Stimulated activated CD8-positive, alpha-beta memory T cell treated with anti-CD3 and anti-CD28 coated beads, Interleukin-2, amount 100 ng/mL, for 48 hours (primary cell): Measurements from ENCODE around the gene HMX1.

Experiments used
- DNase-seq, 2 donors: peaks; one replicate each; pipeline ENCODE4 v3.0.0-alpha.2; 2020; ENCODE audit warnings: low read depth in 2 of 2

Gene HMX1

DNA sequence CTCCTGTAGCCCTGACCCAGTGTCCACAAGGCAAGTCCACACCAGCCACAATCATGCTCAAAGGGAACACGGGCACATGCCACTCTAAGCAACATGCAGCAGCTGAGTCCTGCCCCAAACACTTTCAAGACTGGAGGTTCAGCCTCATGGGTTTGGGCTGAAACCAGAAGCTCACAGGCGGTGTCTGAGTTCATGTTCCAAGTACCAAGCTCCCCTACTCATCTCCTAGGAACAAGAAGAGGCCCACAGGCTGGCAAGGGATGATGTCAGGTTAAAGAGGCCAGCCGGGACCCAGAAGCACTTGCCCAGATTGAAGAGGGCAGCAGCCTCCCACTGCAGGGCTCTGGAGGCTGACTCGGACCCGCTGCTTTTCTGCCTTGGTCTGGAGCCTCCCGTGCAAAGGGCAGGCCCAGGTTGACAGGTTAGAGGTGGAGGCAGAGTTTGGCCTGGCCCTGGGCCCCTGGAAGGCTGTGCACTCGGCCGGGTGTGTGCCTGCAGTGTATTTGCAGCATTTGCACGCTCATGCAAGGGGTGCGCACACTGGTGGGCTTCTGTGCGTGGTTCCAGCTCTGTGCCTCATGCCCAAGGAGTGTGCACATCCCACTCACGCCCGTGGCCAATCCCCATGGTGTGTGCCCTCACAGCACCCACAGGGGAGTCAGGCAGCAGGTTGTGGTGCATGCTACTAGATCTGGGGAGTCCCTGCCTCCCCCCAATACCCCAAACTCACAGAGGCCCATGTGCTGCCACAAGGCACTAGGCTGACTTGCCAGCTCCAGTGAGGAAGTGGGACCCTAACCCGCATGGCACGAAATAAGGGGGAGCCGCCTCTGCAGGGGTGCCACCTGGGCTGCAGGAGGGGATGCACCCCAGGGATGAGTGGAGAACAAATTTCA, 2.4 kb downstream of the HMX1 start:
- DNase-seq, result no peak

GRCh38 chr4:8868321-8869001, 3.2 kb downstream of the HMX1 start:
- DNase-seq, result no peak

DNA sequence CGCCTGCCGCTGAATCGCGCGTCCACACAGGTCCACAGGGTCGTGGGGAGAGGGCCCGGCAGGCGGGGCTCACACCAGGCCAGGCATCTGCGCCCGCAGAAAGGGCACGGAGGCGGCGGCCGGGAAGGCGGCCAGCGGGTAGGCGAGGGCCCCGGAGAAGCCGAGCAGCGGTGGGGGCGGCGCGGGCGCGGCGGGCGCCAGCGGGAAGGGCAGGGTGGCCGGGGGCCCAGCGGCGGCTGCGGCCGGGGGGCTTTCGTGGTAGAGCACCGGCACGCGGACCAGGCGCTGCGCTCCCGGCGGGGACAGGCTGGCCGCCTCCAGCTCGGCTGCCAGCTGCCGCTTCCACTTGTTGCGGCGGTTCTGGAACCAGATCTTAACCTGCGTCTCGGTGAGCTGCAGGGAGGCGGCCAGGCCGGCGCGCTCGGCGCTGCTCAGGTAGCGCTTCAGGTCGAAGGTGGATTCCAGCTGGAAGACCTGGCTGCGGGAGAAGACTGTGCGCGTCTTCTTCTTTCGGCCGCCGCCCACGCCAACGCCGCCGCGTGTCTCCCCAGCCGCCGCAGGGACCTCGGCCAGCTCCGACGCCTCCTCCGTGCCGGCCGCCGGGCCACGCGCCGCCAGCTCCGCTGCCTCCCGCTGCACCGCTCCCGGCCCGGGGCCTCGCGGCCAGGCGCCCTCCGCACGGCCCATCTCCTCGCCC, 3.9 kb downstream of the HMX1 start:
- DNase-seq, result no peak

GRCh38 chr4:8866828-8867623, 4.6 kb downstream of the HMX1 start:
- no peak for DNase-seq

GRCh38 chr4:8866421-8866820, 5.2 kb downstream of the HMX1 start:
- no peak for DNase-seq

GRCh38 chr4:8865681-8866310, 5.8 kb downstream of the HMX1 start:
- DNase-seq, result no peak

DNA sequence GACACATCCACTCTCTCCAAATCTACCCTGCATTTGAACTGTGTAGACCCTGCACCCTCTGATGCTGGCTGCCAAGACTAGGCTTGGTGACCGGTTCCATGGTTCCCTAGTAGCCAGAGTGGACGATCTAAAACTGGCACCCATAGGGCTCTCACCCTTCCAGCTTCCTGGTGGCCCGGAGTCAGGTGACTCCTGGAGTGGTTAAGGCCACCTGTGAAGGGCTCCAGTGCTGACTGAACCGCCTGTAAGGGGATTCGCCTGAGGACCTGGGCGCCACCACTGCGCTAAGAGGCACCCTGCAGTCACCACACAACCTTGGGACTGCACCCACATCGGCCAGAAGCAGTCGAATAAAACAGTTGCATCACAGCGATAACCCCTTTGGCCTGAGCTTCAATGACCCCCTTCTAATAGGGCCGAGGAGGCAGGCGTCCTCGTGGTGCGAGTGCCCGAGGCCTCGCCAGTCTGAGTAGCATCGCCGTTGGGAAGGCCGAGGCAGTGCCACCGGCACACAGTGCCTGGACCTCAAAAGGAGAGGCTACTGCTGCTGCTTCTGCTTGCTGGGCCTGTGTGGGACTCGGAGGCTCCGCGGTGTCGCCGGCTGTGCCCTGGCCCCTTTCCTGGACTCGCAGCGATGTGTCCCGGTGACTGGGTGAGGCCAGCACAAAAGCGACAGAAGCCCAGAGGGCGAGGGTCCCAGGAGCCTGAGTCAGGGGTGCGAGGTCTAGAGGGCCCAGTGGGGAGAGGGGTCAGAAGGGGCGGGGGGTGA, 6.5 kb downstream of the HMX1 start:
- DNase-seq, result no peak

- DNase-seq, result no peak
These were observed 7.7 kb downstream of the HMX1 start for GRCh38 chr4:8863686-8864682.

GRCh38 chr4:8862800-8863685, 8.6 kb downstream of the HMX1 start:
- no peak for DNase-seq

DNA sequence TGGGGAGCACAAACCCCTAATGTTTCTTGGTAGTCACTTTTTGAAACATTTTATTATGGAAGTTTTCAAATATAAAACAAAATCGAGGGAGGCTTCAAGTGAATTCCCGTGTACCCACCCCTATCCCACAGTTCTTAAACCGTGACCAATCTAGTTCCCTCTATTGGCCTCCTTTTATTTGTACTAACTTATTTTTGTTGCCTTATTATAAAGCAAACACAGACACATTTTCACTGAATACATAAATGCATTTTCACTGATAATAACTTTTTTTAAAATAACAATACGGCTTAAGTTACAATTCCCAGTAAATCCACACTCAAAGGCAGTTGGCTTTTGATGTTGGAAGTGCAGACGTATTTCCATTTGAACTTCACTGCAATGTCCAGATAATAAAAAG, 9.3 kb downstream of the HMX1 start:
- DNase-seq, result no peak

- DNase-seq, result no peak
These were observed 9.9 kb downstream of the HMX1 start for GRCh38 chr4:8861576-8862295.

DNA sequence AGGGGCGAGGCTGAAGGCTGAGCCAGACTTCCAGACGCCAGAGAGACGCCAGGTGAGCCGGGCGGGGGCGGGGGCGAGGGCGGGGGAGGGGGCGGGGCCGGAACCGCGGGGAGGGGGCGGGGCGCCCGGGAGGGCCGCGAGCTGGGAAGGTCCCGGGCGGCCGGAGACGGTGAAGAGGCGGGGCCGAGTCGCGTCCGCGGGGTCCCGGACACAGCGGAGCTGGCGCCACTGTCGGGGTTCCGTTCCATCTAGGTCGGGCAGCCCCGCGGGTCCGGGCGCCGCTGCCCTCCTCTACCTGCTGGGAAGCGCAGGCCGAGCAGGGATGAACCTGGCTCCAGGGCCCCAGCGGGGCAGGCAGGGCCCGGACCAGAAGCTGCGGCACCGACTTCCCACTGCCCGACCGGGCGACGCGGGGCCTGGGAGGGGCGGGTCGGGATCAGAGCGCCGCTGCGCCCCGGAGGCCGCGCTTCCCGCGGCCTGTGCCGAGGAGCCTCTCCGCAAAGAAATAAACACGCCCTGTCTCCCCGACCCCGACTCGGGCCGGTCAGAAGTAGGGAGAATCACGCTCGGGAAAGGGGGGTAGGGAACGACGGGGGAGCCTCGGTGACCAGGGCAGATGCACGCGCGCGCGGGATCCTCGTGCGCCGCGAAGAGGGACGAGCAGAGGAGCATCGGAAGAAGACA, 10.6 kb downstream of the HMX1 start:
- no peak for DNase-seq

- DNase-seq, result no peak
These were observed 11.3 kb downstream of the HMX1 start for GRCh38 chr4:8860096-8860891.

DNA sequence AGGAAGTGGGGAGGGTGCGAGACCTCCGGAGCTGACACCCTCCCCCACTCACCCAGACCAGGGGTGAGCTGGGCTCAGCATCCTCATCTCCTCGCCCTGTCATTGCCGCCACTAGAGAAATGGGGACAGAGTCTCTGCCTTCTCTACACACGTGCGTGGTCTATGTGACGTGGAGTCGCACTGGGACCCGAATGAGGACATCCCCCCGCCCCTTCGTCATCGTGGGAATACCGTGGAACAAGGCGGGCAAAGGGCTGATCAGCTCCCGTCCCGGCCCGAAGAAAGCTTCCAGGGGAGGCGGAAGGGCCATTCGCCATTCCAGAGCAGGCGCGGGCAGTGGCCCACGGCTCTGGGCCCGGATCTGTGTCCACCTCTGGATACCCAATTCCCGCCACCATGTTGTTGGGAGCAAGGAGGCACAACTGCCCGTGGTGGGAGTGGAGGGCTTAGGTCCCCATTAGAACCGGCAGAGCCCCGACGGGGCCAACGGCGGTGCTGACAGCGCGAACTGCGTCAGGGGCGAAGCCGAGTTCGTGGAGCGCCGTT, 12.0 kb downstream of the HMX1 start:
- DNase-seq, result no peak

GRCh38 chr4:8858701-8859210, 12.9 kb downstream of the HMX1 start:
- no peak for DNase-seq
